ENCODE results near the gene SNIP1.
"Not testable (repeated sequence)": the region's sequence is repeated elsewhere in the genome, so short reads cannot be mapped to it uniquely, and the experiment has no call there.

SNIP1 gene

GRCh38 chr1:37506740-37507139, 47.4 kb downstream of the SNIP1 start:
- DNase-seq: no peak

DNA sequence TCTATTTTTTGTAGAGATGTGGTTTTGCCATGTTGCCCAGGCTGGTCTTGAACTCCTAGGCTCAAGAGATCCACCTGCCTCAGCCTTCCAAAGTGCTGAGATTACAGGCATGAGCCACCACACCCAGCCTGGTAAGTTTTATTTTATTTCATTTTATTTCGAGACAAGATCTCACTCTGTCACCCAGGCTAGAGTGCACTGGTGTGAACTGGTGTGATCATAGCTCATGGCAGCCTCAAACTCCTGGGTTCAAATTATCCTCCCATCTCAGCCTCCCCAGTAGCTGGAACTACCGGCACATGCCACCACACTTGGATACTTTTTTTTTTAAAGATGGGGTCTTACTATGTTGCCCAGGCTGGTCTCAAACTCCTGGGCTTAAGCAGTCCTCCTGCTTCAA, 51.3 kb downstream of the SNIP1 start:
- not testable (repeated sequence) for DNase-seq

DNA sequence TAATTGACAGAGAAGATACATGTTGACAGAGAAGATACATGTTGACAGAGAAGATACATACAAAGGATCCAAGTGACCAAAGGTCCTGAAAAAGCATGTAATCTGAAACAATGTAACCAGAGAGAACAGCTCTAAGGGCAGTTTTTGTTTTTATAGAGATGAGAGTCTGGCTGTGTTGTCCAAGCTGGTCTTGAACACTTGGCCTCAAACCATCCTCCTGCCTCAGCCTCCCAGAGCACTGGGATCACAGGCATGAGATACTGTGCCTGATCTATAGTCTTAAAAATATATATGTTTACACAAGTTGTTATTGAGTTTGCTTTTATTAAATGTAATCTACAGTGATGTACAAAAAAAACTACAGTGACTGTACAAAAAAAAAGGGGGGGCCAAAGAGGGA, 52.0 kb downstream of the SNIP1 start:
- DNase-seq: no peak

- DNase-seq: no peak
Measured at GRCh38 chr1:37501661-37502060, 52.4 kb downstream of the SNIP1 start.

DNA sequence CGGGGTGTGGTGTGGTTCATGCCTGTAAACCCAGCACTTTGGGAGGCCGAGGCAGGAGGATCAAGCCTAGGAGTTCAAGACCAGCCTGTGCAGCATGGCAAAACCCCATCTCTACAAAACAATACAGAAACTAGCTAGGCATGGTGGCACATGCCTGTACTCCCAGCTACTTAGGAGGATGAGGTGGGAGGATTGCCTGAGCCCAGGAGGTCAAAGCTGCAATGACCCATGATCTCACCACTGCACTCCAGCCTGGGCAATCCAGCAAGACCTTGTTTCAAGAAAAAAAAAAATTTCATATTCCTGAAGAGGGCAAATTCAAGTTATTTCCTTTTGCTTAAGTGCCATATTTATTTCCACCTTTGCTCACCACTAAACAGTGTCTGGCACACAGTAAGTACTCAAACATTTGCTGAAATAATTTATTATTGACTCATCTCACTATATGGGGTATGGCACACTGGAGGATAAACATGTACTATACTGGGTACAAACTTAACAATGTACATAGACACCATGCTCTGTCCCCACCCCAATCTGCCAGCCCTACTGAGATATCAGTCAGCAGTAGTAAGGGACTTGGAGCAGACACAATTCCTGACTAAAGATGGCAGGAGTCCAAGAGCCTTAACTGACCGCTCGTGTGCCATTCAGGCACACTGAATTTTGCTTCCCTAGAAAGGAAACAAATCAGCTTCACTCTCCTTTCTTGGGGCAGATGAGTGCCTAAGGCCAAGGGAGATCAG, 55.0 kb downstream of the SNIP1 start:
- DNase-seq: no peak

- DNase-seq: no peak
Measured at GRCh38 chr1:37497832-37498231, 56.3 kb downstream of the SNIP1 start.

GRCh38 chr1:37495875-37496274, 58.2 kb downstream of the SNIP1 start:
- no peak for DNase-seq

DNA sequence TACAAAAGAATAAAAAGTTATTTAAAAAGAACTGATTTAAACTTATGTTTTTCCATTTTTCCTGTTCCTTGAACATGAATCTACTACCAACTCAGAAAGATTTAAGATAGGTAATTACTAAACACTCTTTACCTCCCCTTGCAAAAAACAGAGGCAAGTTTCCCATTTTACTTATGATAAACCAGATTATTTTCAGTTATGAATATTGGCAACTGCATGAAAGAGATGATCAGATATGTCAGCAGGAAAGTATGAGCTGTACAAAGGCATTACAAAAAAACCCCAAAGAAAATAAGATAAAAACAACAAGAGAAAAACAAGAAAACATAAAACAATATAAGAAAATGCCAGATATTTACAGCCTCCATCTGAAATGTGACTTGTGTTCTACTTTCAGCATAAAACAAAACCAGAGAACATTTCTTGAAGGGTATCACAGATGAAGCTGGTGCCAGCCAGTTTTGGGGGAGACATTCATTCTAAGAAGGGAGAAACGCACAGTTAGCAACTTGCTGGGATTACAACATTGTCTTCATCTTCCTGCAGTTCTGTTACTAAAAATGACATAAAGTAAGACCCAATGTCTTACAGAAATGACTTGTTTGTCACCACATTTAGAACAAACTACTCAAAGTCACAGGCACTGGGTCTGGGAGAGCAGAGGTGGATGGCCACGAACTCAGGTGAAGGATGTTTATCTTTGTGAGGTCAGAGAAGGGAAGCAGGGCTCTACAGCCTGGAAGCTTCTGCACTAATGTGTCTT, 60.6 kb downstream of the SNIP1 start:
- DNase-seq: no peak

DNA sequence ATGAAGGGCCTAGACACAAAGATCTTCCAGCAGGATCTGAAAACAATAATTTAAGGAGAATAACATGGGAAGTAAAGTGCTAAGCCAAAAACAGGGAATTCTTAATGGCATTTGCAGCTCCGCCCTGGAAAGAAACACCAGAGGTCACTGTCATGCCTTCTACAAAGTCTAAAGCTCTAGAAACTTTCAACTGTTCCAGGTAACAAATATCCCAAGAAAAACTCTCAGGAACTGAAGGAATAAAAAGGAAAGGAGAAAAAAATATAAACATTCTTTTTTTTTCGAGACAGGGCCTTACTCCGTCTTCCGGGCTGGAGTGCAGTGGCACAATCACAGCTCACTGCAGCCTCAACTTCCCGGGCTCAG, 66.5 kb downstream of the SNIP1 start:
- no peak for DNase-seq

DNA sequence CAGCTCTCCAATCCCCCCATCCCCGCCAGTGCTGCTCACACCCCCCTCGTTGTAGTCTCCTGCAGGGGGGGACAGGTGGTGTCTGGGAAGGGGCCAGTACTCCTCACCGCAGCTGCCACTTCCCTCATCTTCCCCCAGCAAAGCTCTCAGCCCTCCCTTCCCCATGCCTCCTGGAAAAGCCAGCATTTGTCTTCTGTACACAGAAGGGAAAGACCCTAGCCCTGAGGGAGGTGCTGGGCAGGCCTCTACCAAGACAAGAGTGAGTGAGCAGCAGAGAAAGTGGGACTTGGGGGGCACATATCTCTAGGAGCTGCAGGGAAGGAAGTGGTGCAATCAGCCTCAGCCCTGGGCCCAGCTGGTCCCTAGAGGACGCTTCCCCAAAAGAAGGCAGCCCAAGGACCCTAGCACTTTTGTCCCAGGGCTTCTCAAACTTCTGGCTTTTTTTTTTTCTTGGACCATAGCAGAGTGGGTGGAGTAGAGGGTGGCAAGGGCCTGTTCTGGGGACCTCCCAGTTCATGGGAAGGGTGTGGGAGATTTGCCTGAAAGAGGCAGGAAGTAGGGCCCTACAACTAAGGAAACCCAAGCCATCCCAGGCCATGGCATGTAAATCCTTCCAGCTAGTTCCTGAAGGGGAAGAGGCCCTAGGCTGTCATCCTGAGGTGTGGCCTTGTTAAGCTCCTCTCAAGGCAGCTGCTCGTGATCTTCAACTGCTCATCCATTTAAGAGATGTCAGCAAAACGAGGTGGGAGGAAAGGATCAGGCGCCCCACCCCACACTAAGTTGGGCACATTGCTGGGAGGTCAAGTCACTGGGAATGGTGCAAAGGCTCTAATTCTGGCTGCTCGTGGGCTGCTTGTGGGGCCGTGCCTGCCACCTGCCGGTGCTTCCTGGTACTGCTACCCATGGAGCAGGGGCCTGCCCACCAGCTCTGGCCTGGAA, 67.1 kb downstream of the SNIP1 start:
- peak; percentile 73 to 79 for DNase-seq

DNA sequence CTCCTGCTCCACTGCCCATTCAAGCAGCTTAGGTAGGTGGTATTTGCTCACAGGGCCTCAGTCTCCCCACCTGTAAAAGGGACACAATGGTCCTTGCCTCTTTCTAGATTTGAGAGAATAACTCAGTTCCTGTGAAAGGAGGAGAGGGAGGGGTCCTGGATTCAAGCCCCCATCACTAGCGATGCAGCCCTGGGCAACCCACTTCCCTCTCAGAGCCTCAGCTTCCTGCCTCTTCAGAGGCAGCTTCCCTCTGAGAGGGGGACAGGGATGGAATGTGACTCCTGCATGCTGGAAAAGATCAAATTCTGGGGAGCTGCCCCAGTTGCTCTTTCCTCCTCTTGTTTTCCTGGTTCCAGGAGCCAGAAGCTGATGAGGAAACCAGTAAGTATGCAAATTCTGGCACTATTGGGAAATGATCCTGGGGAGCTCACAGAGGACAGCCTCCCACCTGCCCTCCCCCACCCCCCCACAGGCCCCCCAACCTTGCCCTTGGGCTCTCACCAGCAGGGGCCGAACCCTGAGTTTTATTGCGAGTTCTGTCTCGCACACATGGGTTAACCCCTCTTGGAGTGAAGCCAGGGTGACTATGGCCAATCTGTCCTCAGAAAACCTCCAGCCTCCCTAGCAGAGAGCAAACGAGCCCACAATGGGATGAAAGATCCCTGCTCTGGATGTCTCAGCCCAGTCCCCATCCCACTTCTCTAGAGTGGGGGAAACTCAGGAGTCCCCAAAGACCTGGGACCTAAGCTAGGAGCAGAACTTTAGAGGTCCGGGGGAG, 68.0 kb downstream of the SNIP1 start:
- DNase-seq: no peak
